SK-N-SH (cell line): ENCODE measurements around the gene C4orf50. TPM values are rescaled to one million over a fixed set of nuclear protein-coding genes. Genes with fewer than 3 reads are reported as not detected.

Source experiments
- CTCF ChIA-PET: fragments of 300-600, 350-600 bp; formaldehyde crosslinking; extraction: SDS; loops from one replicate; lab custom pipeline; 2021; lab: Yijun Ruan, JAX
- POLR2A ChIA-PET: fragments of 350-600 bp; sonication (Branson Sonifier 250); formaldehyde crosslinking; extraction: SDS; loops from one replicate; lab custom pipeline; 2020; ENCODE audit warnings: antibody characterized with exemption, inconsistent platforms; lab: Yijun Ruan, JAX
- DNase-seq: peaks from one replicate; pipeline ENCODE4 v3.0.0; 2012
- H2AFZ ChIP-seq: fragments of 200-600 bp; sonication (generic); 2 replicates; pipeline ENCODE4 v1.8.1; 2016; ENCODE audit warnings: antibody characterized with exemption, mild to moderate bottlenecking, low read depth
- H3F3A ChIP-seq: fragments of 200-600 bp; sonication (generic); replicated peaks from 2 replicates; pipeline ENCODE3; 2016; ENCODE audit warnings: antibody characterized with exemption, mild to moderate bottlenecking; ENCODE audit not compliant: insufficient read depth
- H3K27ac ChIP-seq, 2 experiments: fragments of 200-500 bp in 1 of 2; fragments of 200-600 bp in 1 of 2; sonication (Bioruptor generic) in 1 of 2; sonication (generic), shearing (Covaris generic) in 1 of 2; 2 replicates each; pipeline versions ENCODE4 v1.5.1 to v1.6.1; 2014 to 2016; ENCODE audit warnings: low read depth in 2 of 2, inconsistent platforms in 1 of 2, low read length in 1 of 2, mild to moderate bottlenecking in 1 of 2, mixed read lengths in 1 of 2
- H3K27me3 ChIP-seq: fragments of 200-600 bp; sonication (generic), shearing (Covaris generic); 2 replicates; pipeline ENCODE4 v1.6.1; 2016; ENCODE audit warnings: mixed run types; ENCODE audit not compliant: insufficient read depth
- H3K36me3 ChIP-seq, 2 experiments: fragments of 200-500 bp in 1 of 2; fragments of 200-600 bp in 1 of 2; sonication (Bioruptor generic) in 1 of 2; sonication (generic) in 1 of 2; replicated peaks in 1 of 2; 2 replicates each; pipeline versions ENCODE3 to v1.5.1; 2014 to 2016; ENCODE audit warnings: low read length in 1 of 2, mild to moderate bottlenecking in 1 of 2; ENCODE audit not compliant: insufficient read depth in 2 of 2, control insufficient read depth in 1 of 2
- H3K4me1 ChIP-seq, 2 experiments: fragments of 200-500 bp in 1 of 2; fragments of 200-600 bp in 1 of 2; sonication (Bioruptor generic) in 1 of 2; sonication (generic), shearing (Covaris generic) in 1 of 2; 2 replicates each; pipeline versions ENCODE4 v1.5.1 to v1.6.1; 2014 to 2016; ENCODE audit warnings: low read depth in 1 of 2, low read length in 1 of 2, mixed run types in 1 of 2; ENCODE audit not compliant: insufficient read depth in 2 of 2, control insufficient read depth in 1 of 2
- H3K4me2 ChIP-seq: fragments of 200-600 bp; sonication (generic), shearing (Covaris generic); 2 replicates; pipeline ENCODE4 v1.6.1; 2017; ENCODE audit warnings: mixed run types
- H3K4me3 ChIP-seq, 2 experiments: fragments of 200-500 bp in 1 of 2; fragments of 200-600 bp in 1 of 2; sonication (Bioruptor generic) in 1 of 2; sonication (generic), shearing (Covaris generic) in 1 of 2; 2 replicates each; pipeline versions ENCODE4 v1.5.1 to v1.8.1; 2014 to 2016; ENCODE audit warnings: low read depth in 2 of 2, inconsistent platforms in 1 of 2, low read length in 1 of 2, mild to moderate bottlenecking in 1 of 2, mixed read lengths in 1 of 2, moderate library complexity in 1 of 2
- H3K79me2 ChIP-seq: fragments of 200-600 bp; sonication (generic); 2 replicates; pipeline ENCODE4 v1.8.1; 2017; ENCODE audit warnings: mild to moderate bottlenecking; ENCODE audit not compliant: insufficient read depth
- H3K9ac ChIP-seq: fragments of 200-600 bp; sonication (generic); 2 replicates; pipeline ENCODE4 v1.6.1; 2017; ENCODE audit warnings: mixed run types
- H3K9me2 ChIP-seq: fragments of 200-600 bp; sonication (generic); 2 replicates; pipeline ENCODE4 v1.6.1; 2017; ENCODE audit warnings: mixed run types
- H3K9me3 ChIP-seq: fragments of 200-600 bp; sonication (generic); 2 replicates; pipeline ENCODE4 v1.6.1; 2017; ENCODE audit warnings: mixed run types, mild to moderate bottlenecking, moderate library complexity
- H4K20me1 ChIP-seq: fragments of 200-600 bp; sonication (generic); 2 replicates; pipeline ENCODE4 v1.6.1; 2017; ENCODE audit warnings: mild to moderate bottlenecking, mixed run types; ENCODE audit not compliant: insufficient read depth
- CTCF ChIP-seq: fragments of 200-600 bp; sonication (generic); IDR thresholded peaks from 2 replicates; pipeline ENCODE4 v1.6.1; 2017; ENCODE audit warnings: antibody characterized with exemption, mild to moderate bottlenecking, moderate library complexity
- EZH2phosphoT487 ChIP-seq: fragments of 200-600 bp; sonication (generic); IDR thresholded peaks from 2 replicates; pipeline ENCODE4 v1.6.1; 2017; ENCODE audit warnings: low read depth, mixed run types, mild to moderate bottlenecking, antibody characterized with exemption, moderate library complexity, borderline replicate concordance
- FOSL2 ChIP-seq: IDR thresholded peaks from 2 replicates; pipeline ENCODE4 v1.4.0; 2012; ENCODE audit warnings: low read depth, mild to moderate bottlenecking, moderate library complexity, borderline replicate concordance
- FOXM1 ChIP-seq: IDR thresholded peaks from 2 replicates; pipeline ENCODE4 v1.4.0; 2012; ENCODE audit warnings: low read depth, mild to moderate bottlenecking
- GATA2 ChIP-seq: sonication (generic); formaldehyde crosslinking; IDR thresholded peaks from 2 replicates; pipeline ENCODE4 v1.5.0; 2020; ENCODE audit warnings: mild to moderate bottlenecking, missing genetic modification reagents
- IRF3 ChIP-seq: fragments of 150-350 bp; IDR thresholded peaks from 2 replicates; pipeline ENCODE4 v1.6.1; 2016; ENCODE audit warnings: mild to moderate bottlenecking, low read depth, low read length
- JUND ChIP-seq: IDR thresholded peaks from 2 replicates; pipeline ENCODE4 v1.4.0; 2012
- MXI1 ChIP-seq: IDR thresholded peaks from 2 replicates; pipeline ENCODE4 v1.6.1; 2012; ENCODE audit warnings: mild to moderate bottlenecking, low read depth, low read length, improper control_type of control experiment
- NFIC ChIP-seq: IDR thresholded peaks from 2 replicates; pipeline ENCODE4 v1.4.0; 2012; ENCODE audit warnings: borderline replicate concordance
- NRF1 ChIP-seq: IDR thresholded peaks from 2 replicates; pipeline ENCODE4 v1.6.1; 2012; ENCODE audit warnings: low read depth, mild to moderate bottlenecking, low read length
- RFX5 ChIP-seq: IDR thresholded peaks from 2 replicates; pipeline ENCODE4 v1.6.1; 2012; ENCODE audit warnings: mild to moderate bottlenecking, improper control_type of control experiment, low read length
- RXRA ChIP-seq: IDR thresholded peaks from 2 replicates; pipeline ENCODE4 v1.4.0; 2012; ENCODE audit warnings: low read depth, mild to moderate bottlenecking, borderline replicate concordance
- TAF1 ChIP-seq: IDR thresholded peaks from 2 replicates; pipeline ENCODE4 v1.6.1; 2012; ENCODE audit warnings: low read depth, mild to moderate bottlenecking, low read length, moderate library complexity, borderline replicate concordance
- TCF12 ChIP-seq: IDR thresholded peaks from 2 replicates; pipeline ENCODE4 v1.4.0; 2012
- YY1 ChIP-seq: IDR thresholded peaks from 2 replicates; pipeline ENCODE4 v1.4.0; 2012; ENCODE audit warnings: low read depth, mild to moderate bottlenecking
- ZBTB33 ChIP-seq: IDR thresholded peaks from 2 replicates; pipeline ENCODE4 v1.4.0; 2012; ENCODE audit warnings: low read depth, borderline replicate concordance
- WGBS: methylation state at CpG from one replicate; pipeline ENCODE4 v1.1.6; 2017; ENCODE audit warnings: low lambda C conversion rate; 5-methylcytosine and 5-hydroxymethylcytosine counted together
- polyA plus RNA-seq, 3 experiments: library from polyadenylated mRNA; depleted of rRNA; stranded (reverse); fragments of >200 nt; gene quantifications; 2 replicates each; pipeline ENCODE4 v1.2.3, GENCODE V29; 2012
- TF ChIP-seq, protein P1 (sequence below): IDR thresholded peaks from 2 replicates; pipeline ENCODE4 v1.4.0; 2012; ENCODE audit warnings: low read depth

Gene C4orf50
- polyA plus RNA-seq, 1 of the 3 experiments (the other 2 are of a cell fraction) = under 0.01 TPM

DNA sequence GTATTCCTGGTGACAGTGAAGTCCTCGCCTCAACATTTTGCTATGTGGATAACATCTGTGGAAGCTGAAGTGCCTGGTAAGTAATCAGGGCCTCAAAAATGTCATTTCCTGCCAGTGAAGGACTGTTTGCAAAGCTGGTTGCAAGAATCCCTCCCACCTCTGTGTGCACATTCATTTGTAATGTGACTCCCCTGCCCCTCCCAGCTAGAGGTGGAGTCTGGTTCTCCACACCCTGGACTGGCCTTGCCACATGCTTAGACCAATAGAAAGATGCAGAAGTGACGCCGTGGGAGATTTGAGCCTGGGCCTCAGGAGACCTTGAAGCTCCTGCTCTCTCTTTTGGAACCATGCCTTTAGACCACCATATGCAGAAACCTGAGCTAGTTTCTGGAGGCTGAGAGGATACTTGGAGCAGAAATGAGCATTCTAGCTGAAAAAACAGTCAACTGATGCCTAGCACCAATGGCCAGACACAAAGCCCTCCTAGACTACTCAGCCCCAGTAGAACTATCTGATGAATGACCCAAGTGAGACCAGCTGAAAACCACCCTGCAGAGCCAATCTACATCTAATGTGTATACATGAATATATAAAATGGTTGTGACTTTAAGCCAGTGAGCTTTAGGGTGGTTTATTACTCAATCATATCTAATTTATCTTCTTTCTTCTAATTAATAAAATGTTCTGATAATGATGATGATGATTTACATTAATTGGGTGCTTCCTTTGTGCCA is 77.6 kb downstream of the C4orf50 start:
- Histone ChIP-seq H3K4me2 (no peak overlapping the region), H3K27me3 (no peaks in the 10 kb centered on the region), H3K79me2 (no peaks in the 10 kb centered on the region), H4K20me1 (no peaks in the 10 kb centered on the region), H3K4me1 (no peaks in the 10 kb centered on the region; a peak in 1 of 4 replicates), H3K9ac (no peak overlapping the region), H3K4me3 (no peak overlapping the region), H3F3A (no peaks in the 10 kb centered on the region), H3K27ac (no peak overlapping the region), H3K9me2 (no peaks in the 10 kb centered on the region), H3K9me3 (no peaks in the 10 kb centered on the region), H3K36me3 (no peaks in the 10 kb centered on the region), H2AFZ (no peak overlapping the region)
- DNase-seq = no peak
- WGBS = 38% methylated on average over 3 of the region's 3 CpGs
- POLR2A ChIA-PET = no interaction called here
- TF ChIP-seq FOSL2 = no peak
- CTCF ChIA-PET = interaction anchor here (0.9 to 1.2 kb wide), 2 partner anchors 10 to 119 kb away, joined by 3 read pairs; no protein-coding TSS in a partner anchor

DNA sequence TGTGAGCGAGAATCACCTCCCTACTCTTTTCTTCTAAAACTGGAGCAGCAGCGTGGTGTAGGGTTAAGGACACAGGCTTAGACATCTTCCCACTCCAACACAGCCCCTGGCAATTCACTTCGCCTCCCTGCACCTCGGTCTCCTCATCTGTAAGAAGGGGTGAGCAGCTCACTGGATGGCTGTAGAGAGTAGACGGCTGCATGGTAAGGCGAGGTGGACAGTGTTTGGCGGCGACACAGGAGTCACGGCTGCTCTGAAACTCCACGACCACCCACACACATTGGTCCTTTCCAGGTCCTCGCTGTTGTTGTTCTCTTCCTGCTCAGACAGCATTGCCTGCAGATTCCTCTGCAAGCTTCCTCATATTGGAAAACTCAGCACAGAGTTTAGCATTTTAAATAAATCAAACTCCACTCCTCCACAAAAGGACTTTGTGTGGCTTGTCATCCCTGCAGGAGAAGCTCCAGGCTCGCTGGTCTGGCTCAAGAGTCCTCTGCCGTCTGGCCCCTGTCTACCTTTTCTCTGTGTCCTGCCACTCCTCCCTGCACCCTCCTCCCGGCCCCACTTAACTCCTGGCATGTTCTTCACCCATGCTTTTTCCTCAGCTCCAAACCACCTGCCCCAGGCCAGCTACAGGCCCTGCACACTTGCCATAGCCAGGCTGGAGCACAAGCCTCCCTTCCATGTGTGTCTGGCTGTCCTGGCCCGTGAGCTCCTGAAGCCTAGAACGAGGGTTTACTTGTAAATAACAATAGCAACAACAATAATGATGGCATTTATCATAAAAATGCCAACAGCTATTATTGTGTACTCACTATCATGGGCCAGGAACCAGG is 84.0 kb downstream of the C4orf50 start:
- no peak overlapping the region for H3K9ac ChIP-seq
- no peaks in the 10 kb centered on the region; a peak in 1 of 4 replicates for H3K4me1 ChIP-seq
- H3K9me3 ChIP-seq = no peaks in the 10 kb centered on the region
- H3K27me3 ChIP-seq = no peaks in the 10 kb centered on the region
- H3K27ac ChIP-seq = no peak overlapping the region
- H4K20me1 ChIP-seq = no peaks in the 10 kb centered on the region
- POLR2A ChIA-PET = no interaction called here
- H3F3A ChIP-seq = no peaks in the 10 kb centered on the region
- no peaks in the 10 kb centered on the region for H3K36me3 ChIP-seq
- H3K4me2 ChIP-seq = no peak overlapping the region
- no peak overlapping the region for H3K4me3 ChIP-seq
- TF ChIP-seq RFX5 = no peak
- TF ChIP-seq NFIC = no peak
- TF ChIP-seq GATA2 (CRISPR knock-in tag) = no peak
- no peak for TF ChIP-seq CTCF
- no peak for TF ChIP-seq FOXM1
- no peak for TF ChIP-seq MXI1
- TF ChIP-seq TAF1 = no peak
- no peak for TF ChIP-seq FOSL2
- no peak for TF ChIP-seq ZBTB33
- TF ChIP-seq, protein P1, sequence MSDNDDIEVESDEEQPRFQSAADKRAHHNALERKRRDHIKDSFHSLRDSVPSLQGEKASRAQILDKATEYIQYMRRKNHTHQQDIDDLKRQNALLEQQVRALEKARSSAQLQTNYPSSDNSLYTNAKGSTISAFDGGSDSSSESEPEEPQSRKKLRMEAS = no peak
- TF ChIP-seq NRF1 = no peak
- TF ChIP-seq RXRA = no peak
- TF ChIP-seq JUND = no peak
- TF ChIP-seq YY1 = no peak
- no peak for TF ChIP-seq TCF12
- TF ChIP-seq IRF3 = no peak
- no peak for TF ChIP-seq EZH2phosphoT487
- no peaks in the 10 kb centered on the region for H3K79me2 ChIP-seq
- CTCF ChIA-PET = interaction anchor here (1.0 kb wide), 1 partner anchor 113 kb away, joined by 4 read pairs; no protein-coding TSS in a partner anchor
- DNase-seq = no peak
- no peaks in the 10 kb centered on the region for H3K9me2 ChIP-seq
- no peak overlapping the region for H2AFZ ChIP-seq
- 42% methylated on average over 16 of the region's 16 CpGs for WGBS
